Activated CD4-positive, CD25-positive, alpha-beta regulatory T cell treated with anti-CD3 and anti-CD28 coated beads, Interleukin-2, amount 50 U/mL, for 72 hours (primary cell): ENCODE measurements around the gene NBEA.

Experiments used
- DNase-seq: peaks from one replicate; pipeline ENCODE4 v3.0.0; 2021

The NBEA gene

GRCh38 chr13:35191883-35192282 is 249.8 kb downstream of the NBEA start:
- DNase-seq, result no peak

- DNase-seq, result no peak
Observed at GRCh38 chr13:35198613-35199200, 256.6 kb downstream of the NBEA start.

- DNase-seq, result no peak
Observed at GRCh38 chr13:35208587-35208986, 266.5 kb downstream of the NBEA start.

- DNase-seq, result no peak
Observed at GRCh38 chr13:35210261-35210660, 268.2 kb downstream of the NBEA start.

- no peak for DNase-seq
Observed at GRCh38 chr13:35211949-35212348, 269.9 kb downstream of the NBEA start.

- DNase-seq, result no peak
Observed at GRCh38 chr13:35213911-35214310, 271.8 kb downstream of the NBEA start.

- no peak for DNase-seq
Observed at GRCh38 chr13:35216131-35216530, 274.1 kb downstream of the NBEA start.

GRCh38 chr13:35219021-35219420 is 277.0 kb downstream of the NBEA start:
- DNase-seq, result no peak

GRCh38 chr13:35225159-35225558 is 283.1 kb downstream of the NBEA start:
- no peak for DNase-seq

GRCh38 chr13:35225582-35225981 is 283.5 kb downstream of the NBEA start:
- DNase-seq, result no peak

GRCh38 chr13:35228536-35228935 is 286.5 kb downstream of the NBEA start:
- no peak for DNase-seq

- no peak for DNase-seq
Observed at GRCh38 chr13:35231426-35231825, 289.4 kb downstream of the NBEA start.

GRCh38 chr13:35238274-35238673 is 296.2 kb downstream of the NBEA start:
- no peak for DNase-seq

- no peak for DNase-seq
Observed at GRCh38 chr13:35252536-35253205, 310.6 kb downstream of the NBEA start.

GRCh38 chr13:35255241-35255640 is 313.2 kb downstream of the NBEA start:
- DNase-seq, result no peak

- no peak for DNase-seq
Observed at GRCh38 chr13:35256459-35257148, 314.5 kb downstream of the NBEA start.

GRCh38 chr13:35260316-35260715 is 318.2 kb downstream of the NBEA start:
- DNase-seq, result no peak

GRCh38 chr13:35266412-35266811 is 324.3 kb downstream of the NBEA start:
- no peak for DNase-seq

- DNase-seq, result no peak
Observed at GRCh38 chr13:35278917-35279316, 336.8 kb downstream of the NBEA start.

- no peak for DNase-seq
Observed at GRCh38 chr13:35279500-35279899, 337.4 kb downstream of the NBEA start.

- no peak for DNase-seq
Observed at GRCh38 chr13:35283856-35284255, 341.8 kb downstream of the NBEA start.

- DNase-seq, result no peak
Observed at GRCh38 chr13:35285677-35286076, 343.6 kb downstream of the NBEA start.

GRCh38 chr13:35292329-35292728 is 350.3 kb downstream of the NBEA start:
- no peak for DNase-seq

GRCh38 chr13:35293579-35294226 is 351.6 kb downstream of the NBEA start:
- DNase-seq, result no peak
